HG03439 (cell line): ENCODE results near the gene FLOT2.
"Not testable (repeated sequence)": the region's sequence is repeated elsewhere in the genome, so short reads cannot be mapped to it uniquely, and the experiment has no call there.

Source experiments
- ATAC-seq: cut with Tn5 transposase; IDR thresholded peaks from one replicate; pipeline ENCODE4 v1.9.1; 2021; ENCODE audit warnings: mild to moderate bottlenecking, moderate library complexity; ENCODE audit not compliant: unreplicated experiment

FLOT2 gene

GRCh38 chr17:28896884-28897768, at the start of gene FLOT2:
TSS of gene FLOT2 (minus strand) at chr17:28897733. CDS start at chr17:28897574, 159 bp downstream.
- ATAC-seq = no peak

GRCh38 chr17:28946239-28946638, 48.7 kb upstream of the FLOT2 start:
- no peak for ATAC-seq

GRCh38 chr17:28944862-28945741, 47.6 kb upstream of the FLOT2 start:
- ATAC-seq = no peak

GRCh38 chr17:28944343-28944742, 46.8 kb upstream of the FLOT2 start:
- no peak for ATAC-seq

GRCh38 chr17:28942925-28943324, 45.4 kb upstream of the FLOT2 start:
- ATAC-seq = no peak

- no peak for ATAC-seq
Observed at GRCh38 chr17:28941251-28941650, 43.7 kb upstream of the FLOT2 start.

- ATAC-seq = no peak
Observed at GRCh38 chr17:28940675-28941074, 43.1 kb upstream of the FLOT2 start.

GRCh38 chr17:28940142-28940541, 42.6 kb upstream of the FLOT2 start:
- ATAC-seq = no peak

- no peak for ATAC-seq
Observed at GRCh38 chr17:28938552-28938951, 41.0 kb upstream of the FLOT2 start.

GRCh38 chr17:28937044-28937729, 39.7 kb upstream of the FLOT2 start:
- ATAC-seq = no peak

GRCh38 chr17:28935744-28936460, 38.4 kb upstream of the FLOT2 start:
- no peak for ATAC-seq

- not testable (repeated sequence) for ATAC-seq
Observed at GRCh38 chr17:28934508-28934907, 37.0 kb upstream of the FLOT2 start.

GRCh38 chr17:28929787-28930186, 32.3 kb upstream of the FLOT2 start:
- no peak for ATAC-seq

- ATAC-seq = no peak
Observed at GRCh38 chr17:28928061-28928460, 30.5 kb upstream of the FLOT2 start.

- ATAC-seq = no peak
Observed at GRCh38 chr17:28926786-28927185, 29.3 kb upstream of the FLOT2 start.

GRCh38 chr17:28926366-28926765, 28.8 kb upstream of the FLOT2 start:
- ATAC-seq = no peak

GRCh38 chr17:28925912-28926365, 28.4 kb upstream of the FLOT2 start:
- ATAC-seq = no peak

GRCh38 chr17:28920201-28920600, 22.7 kb upstream of the FLOT2 start:
- ATAC-seq = no peak

- no peak for ATAC-seq
Observed at GRCh38 chr17:28918295-28918694, 20.8 kb upstream of the FLOT2 start.

- ATAC-seq = no peak
Observed at GRCh38 chr17:28917465-28917864, 19.9 kb upstream of the FLOT2 start.
